GM12891 (cell line): Measurements from ENCODE around the gene LHFPL4.

Experiments
- POLR2A ChIP-seq: IDR thresholded peaks from 2 replicates; pipeline ENCODE4 v1.6.1; 2011; ENCODE audit warnings: low read depth, low read length, control low read depth
- POLR2AphosphoS5 ChIP-seq: IDR thresholded peaks from 2 replicates; pipeline ENCODE4 v1.6.1; 2011; ENCODE audit warnings: low read depth, low read length, control low read depth
- SPI1 ChIP-seq: IDR thresholded peaks from 2 replicates; pipeline ENCODE4 v1.6.1; 2011; ENCODE audit warnings: low read depth, low read length, control low read depth
- TAF1 ChIP-seq: IDR thresholded peaks from 2 replicates; pipeline ENCODE4 v1.6.1; 2011; ENCODE audit warnings: low read depth, low read length, control low read depth

DNA sequence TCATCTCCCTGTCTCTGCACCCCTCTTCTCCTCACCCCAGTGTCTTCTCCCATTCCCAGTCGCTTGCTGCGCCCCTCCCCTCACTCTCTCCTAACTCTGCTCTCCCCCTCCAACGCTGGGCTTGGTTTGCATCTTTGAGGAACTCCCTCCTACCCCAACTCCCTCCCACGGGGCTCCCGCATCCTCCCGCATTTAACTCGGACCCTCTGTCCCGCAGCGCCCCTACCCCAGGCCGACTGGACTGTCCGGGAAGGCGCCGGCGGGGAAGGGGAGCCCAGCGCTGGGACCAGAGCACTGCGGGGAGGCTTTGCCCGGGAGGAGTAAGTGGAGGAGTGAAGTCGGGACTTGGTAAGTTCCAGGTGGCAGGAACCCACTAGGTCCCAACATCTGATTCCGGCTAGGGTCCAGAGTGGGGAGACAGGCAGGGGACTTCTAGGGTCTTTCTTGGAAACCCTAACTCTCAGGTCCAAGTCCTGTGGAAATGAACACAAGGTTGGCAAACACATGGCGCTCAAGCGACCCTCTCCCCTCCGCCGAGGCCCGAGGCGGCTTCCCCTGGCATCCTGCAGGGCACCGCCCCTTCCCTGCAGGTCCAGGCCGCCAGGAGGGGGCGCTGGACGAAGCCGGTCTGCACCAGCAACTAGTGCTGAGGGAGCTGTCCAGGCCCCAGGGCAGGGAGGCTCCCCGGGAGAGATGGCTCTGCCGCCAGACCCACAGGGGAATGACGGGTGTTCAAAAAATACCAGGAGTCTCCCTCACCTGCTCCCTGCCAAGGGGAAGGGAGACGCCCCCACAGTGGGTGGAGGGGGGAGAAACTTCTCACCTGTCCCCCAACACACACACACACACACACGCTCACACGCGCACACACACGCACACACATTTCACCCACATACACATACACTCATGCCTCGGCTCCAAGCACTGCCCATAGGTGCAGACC, 53.2 kb downstream of the LHFPL4 start:
- TF ChIP-seq TAF1 (no peak), POLR2A (no peak), POLR2AphosphoS5 (no peak), SPI1 (no peak)
